ENCODE results near the gene ZAP70. TPM values are rescaled to one million over a fixed set of nuclear protein-coding genes. Genes with fewer than 3 reads are reported as not detected.

ZAP70 gene
- total RNA-seq, 1 experiment from 2014 or later: not detected

- DNase-seq (ENCODE audit: low spot score): no peak
Observed at GRCh38 chr2:97733341-97734035, 20.1 kb downstream of the ZAP70 start.

GRCh38 chr2:97734061-97735051 is 21.0 kb downstream of the ZAP70 start:
- no peak for DNase-seq (ENCODE audit: low spot score)

GRCh38 chr2:97735161-97735561 is 21.8 kb downstream of the ZAP70 start:
- DNase-seq (ENCODE audit: low spot score): no peak

GRCh38 chr2:97736185-97736584 is 22.8 kb downstream of the ZAP70 start:
- DNase-seq (ENCODE audit: low spot score): no peak

GRCh38 chr2:97736608-97737330 is 23.4 kb downstream of the ZAP70 start:
- DNase-seq (ENCODE audit: low spot score): no peak

GRCh38 chr2:97737421-97738178 is 24.2 kb downstream of the ZAP70 start:
- no peak for DNase-seq (ENCODE audit: low spot score)

GRCh38 chr2:97738179-97739019 is 25.0 kb downstream of the ZAP70 start:
- DNase-seq (ENCODE audit: low spot score): no peak

GRCh38 chr2:97739020-97739892 is 25.9 kb downstream of the ZAP70 start:
- DNase-seq (ENCODE audit: low spot score): no peak

- DNase-seq (ENCODE audit: low spot score): no peak
Observed at GRCh38 chr2:97739893-97740245, 26.5 kb downstream of the ZAP70 start.

- DNase-seq (ENCODE audit: low spot score): peak; percentile 23
Observed at GRCh38 chr2:97740590-97741182, 27.3 kb downstream of the ZAP70 start.

- DNase-seq (ENCODE audit: low spot score): no peak
Observed at GRCh38 chr2:97741251-97741650, 27.9 kb downstream of the ZAP70 start.

GRCh38 chr2:97741686-97742085 is 28.3 kb downstream of the ZAP70 start:
- DNase-seq (ENCODE audit: low spot score): no peak

- DNase-seq (ENCODE audit: low spot score): peak; percentile 62
Observed at GRCh38 chr2:97742381-97742847, 29.0 kb downstream of the ZAP70 start.

- no peak for DNase-seq (ENCODE audit: low spot score)
Observed at GRCh38 chr2:97743913-97744312, 30.5 kb downstream of the ZAP70 start.

- DNase-seq (ENCODE audit: low spot score): no peak
Observed at GRCh38 chr2:97745474-97746174, 32.2 kb downstream of the ZAP70 start.

GRCh38 chr2:97747285-97747684 is 33.9 kb downstream of the ZAP70 start:
- DNase-seq (ENCODE audit: low spot score): no peak

- DNase-seq (ENCODE audit: low spot score): no peak
Observed at GRCh38 chr2:97747716-97748115, 34.3 kb downstream of the ZAP70 start.

GRCh38 chr2:97749581-97749980 is 36.2 kb downstream of the ZAP70 start:
- DNase-seq (ENCODE audit: low spot score): no peak

All from A172 (cell line).